ENCODE results near the gene MARCHF3.

DNA sequence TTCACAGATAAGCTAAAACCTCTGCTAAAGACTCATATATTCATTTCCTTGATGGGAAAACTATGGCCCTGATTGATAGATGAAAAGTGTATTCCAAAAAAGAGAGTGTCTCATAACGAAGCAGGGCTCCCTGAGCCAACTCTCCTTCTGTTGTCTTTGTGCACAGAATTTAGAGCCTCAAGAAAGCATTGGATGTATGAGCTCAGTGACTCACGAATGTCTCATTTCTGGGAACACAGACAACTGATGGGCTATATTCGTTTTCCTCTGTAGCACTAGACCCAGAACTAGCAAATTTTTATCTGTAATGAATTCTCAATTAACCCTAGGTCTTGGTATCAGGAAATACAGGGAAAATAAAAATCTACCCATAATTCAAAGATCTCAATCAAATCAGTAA, 165.1 kb downstream of the MARCHF3 start:
- TF ChIP-seq, protein P1, sequence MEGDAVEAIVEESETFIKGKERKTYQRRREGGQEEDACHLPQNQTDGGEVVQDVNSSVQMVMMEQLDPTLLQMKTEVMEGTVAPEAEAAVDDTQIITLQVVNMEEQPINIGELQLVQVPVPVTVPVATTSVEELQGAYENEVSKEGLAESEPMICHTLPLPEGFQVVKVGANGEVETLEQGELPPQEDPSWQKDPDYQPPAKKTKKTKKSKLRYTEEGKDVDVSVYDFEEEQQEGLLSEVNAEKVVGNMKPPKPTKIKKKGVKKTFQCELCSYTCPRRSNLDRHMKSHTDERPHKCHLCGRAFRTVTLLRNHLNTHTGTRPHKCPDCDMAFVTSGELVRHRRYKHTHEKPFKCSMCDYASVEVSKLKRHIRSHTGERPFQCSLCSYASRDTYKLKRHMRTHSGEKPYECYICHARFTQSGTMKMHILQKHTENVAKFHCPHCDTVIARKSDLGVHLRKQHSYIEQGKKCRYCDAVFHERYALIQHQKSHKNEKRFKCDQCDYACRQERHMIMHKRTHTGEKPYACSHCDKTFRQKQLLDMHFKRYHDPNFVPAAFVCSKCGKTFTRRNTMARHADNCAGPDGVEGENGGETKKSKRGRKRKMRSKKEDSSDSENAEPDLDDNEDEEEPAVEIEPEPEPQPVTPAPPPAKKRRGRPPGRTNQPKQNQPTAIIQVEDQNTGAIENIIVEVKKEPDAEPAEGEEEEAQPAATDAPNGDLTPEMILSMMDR (IDR thresholded peaks at IDR 0.05): no peak
- TF ChIP-seq POLR2A (IDR thresholded peaks at IDR 0.05): no peak
